ENCODE data around the gene FCN2. TPM values are rescaled to one million over a fixed set of nuclear protein-coding genes. Genes with fewer than 3 reads are reported as not detected.

FCN2 gene
- total and polyA plus RNA-seq, 9 of the 15 experiments (the other 6 are each of a cell fraction or from before 2014, with no cell fraction given) = not detected

- TF ChIP-seq HINFP (tag; conservative IDR thresholded peaks at IDR 0.05; ENCODE audit: low read depth) = no peak
- TF ChIP-seq FOXK1 (CRISPR knock-in tag; IDR thresholded peaks at IDR 0.05; ENCODE audit: borderline replicate concordance) = no peak
- TF ChIP-seq ZFX (CRISPR knock-in tag; IDR thresholded peaks at IDR 0.05) = no peak
- no peak for TF ChIP-seq CBFA2T3 (IDR thresholded peaks at IDR 0.05)
- no peak for TF ChIP-seq CTBP1 (IDR thresholded peaks at IDR 0.05; ENCODE audit: borderline replicate concordance)
- TF ChIP-seq KLF1 (tag; IDR thresholded peaks at IDR 0.05) = no peak
- TF ChIP-seq MEF2D (tag; conservative IDR thresholded peaks at IDR 0.05; ENCODE audit: low read depth) = no peak
- TF ChIP-seq RBM14 (IDR thresholded peaks at IDR 0.05; ENCODE audit: borderline replicate concordance, insufficient read depth, low read depth, low read length) = no peak
- no peak for TF ChIP-seq SMC3 (conservative IDR thresholded peaks at IDR 0.05; ENCODE audit: insufficient read depth, low read depth, low read length)
- TF ChIP-seq CBFB (CRISPR knock-in tag; IDR thresholded peaks at IDR 0.05) = no peak
- TF ChIP-seq ZBTB5 (IDR thresholded peaks at IDR 0.05) = no peak
- no peak for TF ChIP-seq CHD7 (IDR thresholded peaks at IDR 0.05; ENCODE audit: low read depth, low read length)
Measured at GRCh38 chr9:134832471-134832870, 48.1 kb upstream of the FCN2 start (continued).

Data from K562 (cell line).